ENCODE results near the gene TCIRG1.
"Not testable (repeated sequence)": the region's sequence is repeated elsewhere in the genome, so short reads cannot be mapped to it uniquely, and the experiment has no call there.

TCIRG1 gene

DNA sequence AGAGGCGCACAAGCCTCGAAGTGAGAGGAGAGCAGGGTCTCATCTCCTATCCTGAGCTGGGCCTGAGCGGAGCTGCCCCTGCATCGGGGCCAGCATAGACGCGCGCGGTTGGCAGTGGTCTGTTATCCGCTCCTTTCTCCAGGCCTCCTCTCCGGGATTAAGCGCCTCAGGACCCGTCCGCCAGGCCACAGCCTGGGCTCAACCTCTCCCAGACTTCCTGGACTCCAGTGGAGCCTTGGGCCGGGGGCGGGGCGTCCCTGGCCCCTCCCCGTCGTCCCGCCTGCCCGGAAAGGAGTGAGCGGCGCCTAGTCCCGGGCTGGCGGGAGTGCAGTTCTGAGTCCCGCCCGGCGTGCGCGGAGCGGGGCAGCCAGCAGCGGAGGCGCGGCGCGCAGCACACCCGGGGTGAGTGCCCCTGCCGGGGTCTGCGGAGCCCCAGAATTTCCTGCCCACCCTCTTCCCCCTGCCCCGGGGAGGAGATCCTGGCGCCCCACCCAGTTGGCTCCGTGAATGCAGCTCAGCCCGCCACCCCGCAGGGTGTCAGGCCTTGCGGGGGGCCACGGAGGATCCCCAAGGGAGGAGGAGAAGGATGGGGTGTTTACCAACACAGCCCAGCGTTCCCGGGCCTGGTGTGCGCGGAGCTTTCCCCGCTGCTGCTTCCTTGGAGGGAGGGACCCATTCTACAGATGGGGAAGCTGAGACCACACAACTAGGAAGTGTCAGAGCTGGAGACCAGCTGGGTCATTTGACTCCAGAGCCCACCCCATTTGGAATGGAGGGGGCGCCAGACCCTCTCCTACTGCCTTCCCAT lies at the start of gene TCIRG1:
TSS of gene TCIRG1 (plus strand) at position 308 of the 808 bp plus-strand sequence. CDS start 2,247 bp downstream, outside the sequence.
- DNase-seq = peak; percentile 82

GRCh38 chr11:67990546-67991346 lies 48.1 kb upstream of the TCIRG1 start:
- DNase-seq = not testable (repeated sequence)

DNA sequence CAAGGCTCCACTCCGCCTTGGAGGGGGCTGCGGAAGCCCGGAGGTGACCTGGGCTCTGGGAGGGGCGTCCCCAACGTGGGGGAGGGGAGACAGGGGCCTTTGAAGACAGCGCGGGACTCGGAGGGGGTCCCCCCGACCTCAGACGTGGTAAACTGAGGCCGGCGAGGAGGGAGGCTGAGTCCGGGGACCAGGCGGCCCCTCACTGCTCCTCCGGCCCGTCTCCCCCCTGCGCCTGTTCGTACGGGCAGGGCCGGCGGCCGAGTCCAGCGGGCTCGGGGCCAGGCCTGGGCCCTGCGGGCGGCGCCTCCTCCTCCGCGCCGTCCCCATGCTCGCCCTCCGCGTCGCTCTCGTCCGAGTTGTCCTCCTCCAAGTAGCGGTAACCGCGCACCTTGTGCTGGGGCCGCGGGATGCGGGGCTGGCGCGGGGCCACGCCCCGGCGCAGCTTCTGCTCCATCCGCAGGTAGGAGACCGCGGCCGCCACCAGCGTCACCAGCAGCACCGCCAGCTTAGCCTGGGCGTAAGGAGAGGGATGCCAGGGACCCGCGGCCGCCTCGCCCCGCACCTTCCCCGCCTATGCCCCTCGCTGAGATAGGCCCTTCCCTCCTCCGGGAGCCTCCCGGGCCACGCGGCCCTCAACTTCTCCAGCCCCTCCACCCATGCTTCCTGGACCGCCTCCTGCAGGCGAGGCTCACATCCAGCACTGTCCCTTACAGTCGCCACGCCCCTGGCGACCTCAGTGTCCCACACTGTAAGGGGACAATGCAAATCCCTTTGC lies 47.3 kb upstream of the TCIRG1 start:
- not testable (repeated sequence) for DNase-seq

DNA sequence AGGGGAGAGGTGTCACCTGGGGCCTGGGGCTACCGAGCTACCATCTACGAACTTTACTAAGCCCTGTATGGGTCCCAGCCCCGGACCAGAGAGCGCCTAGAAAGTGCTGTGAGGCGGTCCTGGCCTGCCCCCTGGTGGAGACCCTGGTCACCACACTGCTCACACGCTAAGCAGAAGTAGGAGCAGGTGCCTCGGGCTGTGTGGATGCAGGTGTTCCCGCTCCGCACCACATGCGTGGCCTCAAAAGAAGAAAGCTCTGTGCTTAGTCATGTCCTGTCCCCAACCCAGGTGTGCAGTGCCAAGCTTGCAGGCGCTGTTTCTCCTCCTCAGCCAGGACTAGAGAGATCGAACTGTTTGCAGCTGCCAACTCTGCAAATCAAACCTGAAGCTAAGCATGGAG lies 45.0 kb upstream of the TCIRG1 start:
- peak; percentile 56 for DNase-seq

DNA sequence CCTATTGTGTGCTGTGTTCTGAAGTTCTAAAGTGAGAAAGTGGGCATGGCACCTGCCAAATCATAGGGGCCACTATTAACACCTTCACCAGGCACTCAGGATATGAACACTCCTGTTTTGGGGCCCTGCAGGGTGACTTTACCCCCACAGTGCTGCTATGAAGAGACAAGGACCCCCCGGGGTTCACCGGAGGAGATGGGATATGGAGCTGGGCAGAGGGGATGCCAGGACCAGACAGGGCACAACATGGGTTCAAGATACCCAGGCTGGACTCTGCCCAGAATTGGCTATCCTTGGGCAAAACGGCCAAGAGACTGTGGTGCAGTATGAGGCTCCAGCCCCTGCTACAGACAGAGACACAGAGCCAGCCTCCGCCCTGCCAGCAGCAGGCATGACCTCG lies 44.4 kb upstream of the TCIRG1 start:
- not testable (repeated sequence) for DNase-seq

- not testable (repeated sequence) for DNase-seq
Measured at GRCh38 chr11:67995129-67995528, 43.7 kb upstream of the TCIRG1 start.

DNA sequence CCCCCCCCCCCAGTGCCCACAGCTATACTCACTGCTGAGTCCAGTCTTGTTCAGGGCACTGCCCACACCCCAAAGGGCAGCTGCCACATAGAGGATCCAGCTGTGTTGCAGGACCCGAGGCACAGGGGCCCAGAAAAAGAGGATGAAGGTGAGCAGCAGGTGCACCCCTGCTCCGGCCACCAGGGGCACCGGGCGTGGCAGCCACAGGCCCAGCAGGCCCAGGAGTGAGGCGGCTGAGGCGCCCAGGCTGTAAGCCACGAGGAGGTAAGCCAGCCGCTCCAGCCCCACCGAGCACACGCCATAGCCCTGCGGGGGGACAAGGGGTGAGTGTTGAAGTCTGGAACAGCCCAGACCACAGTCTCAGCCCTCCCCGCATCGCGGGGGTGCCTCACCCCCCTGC lies 43.2 kb upstream of the TCIRG1 start:
- DNase-seq = not testable (repeated sequence)

GRCh38 chr11:67996051-67996450 lies 42.8 kb upstream of the TCIRG1 start:
- no peak for DNase-seq

DNA sequence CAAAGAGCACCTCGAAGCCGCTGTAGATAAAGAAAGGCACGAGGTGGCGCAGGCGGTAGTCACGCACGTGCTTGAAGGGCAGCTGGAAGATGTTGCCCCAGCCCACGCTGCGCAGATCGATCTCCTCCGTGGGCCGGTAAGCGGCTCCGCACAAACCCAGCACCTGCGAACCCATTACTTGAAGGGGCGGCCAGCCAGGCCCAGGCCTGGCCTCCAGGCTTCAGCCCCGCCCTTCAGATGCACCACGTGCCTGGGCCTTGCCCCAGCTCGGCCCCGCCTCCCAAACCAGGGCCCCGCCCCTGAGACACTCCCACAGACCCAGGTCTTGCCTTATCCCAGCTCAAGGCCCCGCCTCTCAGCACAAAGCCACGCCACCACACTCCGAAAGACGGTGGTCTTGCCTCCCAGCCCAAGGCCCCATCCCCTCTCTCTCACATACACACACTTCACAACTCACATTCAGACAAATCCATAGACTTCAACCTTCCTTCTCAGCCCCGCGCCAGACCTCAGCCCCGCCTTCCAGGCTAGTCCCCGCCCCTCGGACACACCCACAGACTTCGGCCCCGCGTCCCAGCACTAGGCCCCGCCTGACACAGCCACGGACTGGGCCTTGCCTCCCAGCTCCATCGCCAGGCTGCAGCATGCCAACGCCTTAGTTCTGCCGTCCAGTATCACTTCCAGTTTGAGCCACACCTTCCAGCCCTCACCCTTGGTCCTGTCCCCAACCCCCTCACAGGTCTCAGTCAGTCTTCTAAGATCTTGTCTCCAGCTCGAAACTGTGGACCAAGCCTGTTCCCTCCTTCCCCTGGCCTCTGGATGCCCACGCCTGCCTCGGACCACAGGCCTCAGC lies 42.0 kb upstream of the TCIRG1 start:
- DNase-seq = peak; percentile 41

- DNase-seq = no peak
Measured at GRCh38 chr11:67997475-67997921, 41.3 kb upstream of the TCIRG1 start.

- peak; percentile 36 for DNase-seq
Measured at GRCh38 chr11:67998150-67999045, 40.4 kb upstream of the TCIRG1 start.

DNA sequence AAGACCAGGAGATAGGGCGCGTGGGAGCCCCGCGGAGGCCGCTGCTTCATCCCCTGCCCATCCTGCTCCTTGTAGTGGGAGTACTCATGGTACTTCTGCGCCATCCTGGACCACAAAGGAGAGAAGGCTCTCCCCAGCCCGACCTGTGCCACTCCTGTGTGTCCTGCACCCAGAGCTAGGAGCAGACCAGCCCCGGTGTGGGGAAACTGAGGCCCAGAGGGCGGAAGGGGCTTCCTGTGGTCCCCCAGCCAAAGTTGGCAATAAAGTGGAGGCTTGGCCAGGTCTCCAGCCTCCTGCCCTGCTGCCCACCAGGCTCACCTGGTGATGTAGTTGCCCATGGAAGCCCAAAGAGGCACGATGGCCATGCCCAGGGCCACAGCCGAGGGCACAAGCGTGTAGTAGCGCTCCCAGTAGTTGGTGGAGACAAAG lies 39.6 kb upstream of the TCIRG1 start:
- DNase-seq = no peak

GRCh38 chr11:67999704-68000103 lies 39.1 kb upstream of the TCIRG1 start:
- no peak for DNase-seq

DNA sequence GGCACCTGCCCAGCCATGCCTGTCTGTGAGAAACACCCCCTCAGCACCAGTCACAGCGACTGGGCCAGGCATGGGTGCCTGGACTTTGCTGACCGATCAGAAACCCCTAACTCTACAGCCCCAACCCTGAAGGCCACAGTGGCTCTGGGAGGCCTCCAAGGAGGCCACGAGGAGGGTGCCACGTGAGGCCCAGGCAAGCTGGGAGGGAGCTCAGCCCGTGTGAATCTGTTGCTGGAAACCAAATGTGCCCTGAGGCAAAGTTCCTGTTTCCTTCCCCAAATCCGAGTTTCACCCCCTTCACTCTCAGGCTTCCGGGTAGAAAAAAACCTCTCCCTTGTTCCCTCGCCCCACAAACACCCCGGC lies 36.3 kb upstream of the TCIRG1 start:
- no peak for DNase-seq

- peak; percentile 37 for DNase-seq
Measured at GRCh38 chr11:68002938-68003845, 35.6 kb upstream of the TCIRG1 start.

GRCh38 chr11:68003846-68004550 lies 34.8 kb upstream of the TCIRG1 start, which contains the start of gene UNC93B1:
TSS of gene UNC93B1 (minus strand) at chr11:68004097. CDS start at chr11:68004043, 54 bp downstream.
- DNase-seq = peak; percentile 92

DNA sequence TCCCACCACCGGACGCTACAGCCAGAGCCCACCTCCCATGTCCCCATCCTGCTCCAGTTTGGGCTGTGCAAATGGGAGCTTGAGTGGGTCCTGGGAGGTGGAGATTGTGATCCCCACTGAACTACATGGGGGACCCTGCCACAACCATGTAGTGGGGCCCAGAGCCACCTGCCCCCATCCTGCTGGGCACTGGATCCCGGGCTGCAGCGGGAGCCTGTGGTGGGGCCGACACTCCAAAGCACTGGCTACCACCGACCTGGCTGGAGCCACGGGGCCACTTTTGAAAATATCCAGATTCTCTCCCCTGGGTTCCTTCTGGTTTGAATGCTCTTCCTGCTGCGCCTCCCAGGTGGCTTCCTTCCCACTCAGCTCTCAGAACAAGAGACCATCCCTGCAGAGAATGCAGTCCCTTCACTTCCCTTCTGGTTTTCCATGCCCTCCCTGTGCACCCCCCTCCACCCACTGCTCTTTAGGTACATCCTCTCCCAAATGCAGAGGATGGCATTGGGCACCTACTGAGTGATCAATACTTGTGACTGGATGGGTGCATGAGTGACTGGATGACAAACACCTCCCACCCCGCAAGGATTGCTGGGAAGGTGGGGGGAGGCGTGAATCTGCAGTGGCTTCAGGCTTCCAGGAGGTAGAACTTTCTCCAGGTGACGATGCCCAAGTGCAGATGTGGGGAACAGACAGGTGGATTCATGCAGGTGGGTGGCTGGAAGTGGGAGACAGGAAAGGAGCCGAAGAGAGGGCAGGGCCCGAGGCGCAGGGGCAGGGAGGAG lies 34.1 kb upstream of the TCIRG1 start:
- DNase-seq = no peak

DNA sequence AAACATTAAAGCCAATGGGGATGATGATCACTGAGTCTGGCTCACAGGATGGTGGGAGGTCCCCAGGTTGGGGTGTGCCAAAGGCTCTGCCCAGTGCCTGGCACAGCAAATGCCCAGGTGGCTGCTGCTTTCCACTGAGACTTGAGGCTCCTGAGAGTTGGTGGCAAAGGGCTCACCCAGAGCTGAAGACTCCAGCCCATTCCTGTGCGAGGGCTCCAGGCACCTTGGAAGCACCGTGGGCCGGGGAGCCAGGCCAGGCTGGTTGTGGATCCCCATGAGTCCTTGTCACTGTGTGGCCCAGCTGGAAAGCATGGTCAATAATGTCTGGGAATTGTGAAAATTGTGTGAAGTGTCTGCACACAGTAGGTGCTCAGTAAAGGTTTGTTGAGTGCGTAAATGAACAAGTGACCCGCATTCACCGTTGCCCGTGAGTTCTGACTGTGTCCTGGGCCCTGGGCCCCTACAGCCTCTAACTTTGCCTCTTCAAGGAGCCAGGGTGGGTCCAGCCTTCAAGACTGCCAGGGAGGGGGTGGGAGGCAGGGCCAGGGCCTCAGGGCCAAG lies 32.1 kb upstream of the TCIRG1 start:
- no peak for DNase-seq
